ENCODE results near the gene RPSA. TPM values are rescaled to one million over a fixed set of nuclear protein-coding genes. Genes with fewer than 3 reads are reported as not detected.

The RPSA gene
- total RNA-seq, 1 donor from 2014 or later: 716 TPM

- Mint-ChIP-seq H3K27ac (ENCODE audit: unreplicated experiment) (no peak overlapping the region), H3K36me3 (ENCODE audit: unreplicated experiment) (peaks cover 6% of the 10 kb centered on the region), H3K4me1 (ENCODE audit: low read depth, unreplicated experiment) (peaks cover 12% of the 10 kb centered on the region), H3K4me3 (ENCODE audit: unreplicated experiment) (no peak overlapping the region), H3K27me3 (ENCODE audit: unreplicated experiment) (no peaks in the 10 kb centered on the region), H3K9me3 (ENCODE audit: unreplicated experiment) (peaks cover 3% of the 10 kb centered on the region)
- TF ChIP-seq CTCF (IDR thresholded peaks at IDR 0.05; ENCODE audit: partially characterized antibody, unreplicated experiment): no peak
- DNase-seq: no peak
Observed at GRCh38 chr3:39419742-39420315, 13.3 kb downstream of the RPSA start.

GRCh38 chr3:39420543-39420942, 14.0 kb downstream of the RPSA start:
- Mint-ChIP-seq H3K4me1 (ENCODE audit: low read depth, unreplicated experiment) (peaks cover 12% of the 10 kb centered on the region), H3K9me3 (ENCODE audit: unreplicated experiment) (peaks cover 1% of the 10 kb centered on the region), H3K36me3 (ENCODE audit: unreplicated experiment) (peaks cover 6% of the 10 kb centered on the region), H3K4me3 (ENCODE audit: unreplicated experiment) (no peak overlapping the region), H3K27ac (ENCODE audit: unreplicated experiment) (no peak overlapping the region), H3K27me3 (ENCODE audit: unreplicated experiment) (no peaks in the 10 kb centered on the region)
- no peak for TF ChIP-seq CTCF (IDR thresholded peaks at IDR 0.05; ENCODE audit: partially characterized antibody, unreplicated experiment)
- DNase-seq: no peak

- Mint-ChIP-seq H3K27ac (ENCODE audit: unreplicated experiment) (no peak overlapping the region), H3K36me3 (ENCODE audit: unreplicated experiment) (peaks cover 6% of the 10 kb centered on the region), H3K27me3 (ENCODE audit: unreplicated experiment) (no peaks in the 10 kb centered on the region), H3K4me3 (ENCODE audit: unreplicated experiment) (no peak overlapping the region), H3K4me1 (ENCODE audit: low read depth, unreplicated experiment) (peaks cover 4% of the 10 kb centered on the region), H3K9me3 (ENCODE audit: unreplicated experiment) (no peaks in the 10 kb centered on the region)
- no peak for DNase-seq
- no peak for TF ChIP-seq CTCF (IDR thresholded peaks at IDR 0.05; ENCODE audit: partially characterized antibody, unreplicated experiment)
Observed at GRCh38 chr3:39423436-39423970, 17.0 kb downstream of the RPSA start.

- no peak for TF ChIP-seq CTCF (IDR thresholded peaks at IDR 0.05; ENCODE audit: partially characterized antibody, unreplicated experiment)
- DNase-seq: no peak
- no peaks in the 10 kb centered on the region for H3K27me3 Mint-ChIP-seq (ENCODE audit: unreplicated experiment)
- H3K36me3 Mint-ChIP-seq (ENCODE audit: unreplicated experiment): peaks cover under 1% of the 10 kb centered on the region
- no peak overlapping the region for H3K27ac Mint-ChIP-seq (ENCODE audit: unreplicated experiment)
- no peaks in the 10 kb centered on the region for H3K9me3 Mint-ChIP-seq (ENCODE audit: unreplicated experiment)
- H3K4me1 Mint-ChIP-seq (ENCODE audit: low read depth, unreplicated experiment): peaks cover 4% of the 10 kb centered on the region
- H3K4me3 Mint-ChIP-seq (ENCODE audit: unreplicated experiment): no peak overlapping the region
Observed at GRCh38 chr3:39426312-39426711, 19.8 kb downstream of the RPSA start.

- Mint-ChIP-seq H3K27me3 (ENCODE audit: unreplicated experiment) (no peaks in the 10 kb centered on the region), H3K4me1 (ENCODE audit: low read depth, unreplicated experiment) (peaks cover 4% of the 10 kb centered on the region), H3K27ac (ENCODE audit: unreplicated experiment) (no peak overlapping the region), H3K9me3 (ENCODE audit: unreplicated experiment) (no peaks in the 10 kb centered on the region), H3K36me3 (ENCODE audit: unreplicated experiment) (no peaks in the 10 kb centered on the region), H3K4me3 (ENCODE audit: unreplicated experiment) (no peak overlapping the region)
- DNase-seq: no peak
- TF ChIP-seq CTCF (IDR thresholded peaks at IDR 0.05; ENCODE audit: partially characterized antibody, unreplicated experiment): no peak
Observed at GRCh38 chr3:39427506-39427905, 21.0 kb downstream of the RPSA start.
